ENCODE data around the gene AUTS2.

The AUTS2 gene

DNA sequence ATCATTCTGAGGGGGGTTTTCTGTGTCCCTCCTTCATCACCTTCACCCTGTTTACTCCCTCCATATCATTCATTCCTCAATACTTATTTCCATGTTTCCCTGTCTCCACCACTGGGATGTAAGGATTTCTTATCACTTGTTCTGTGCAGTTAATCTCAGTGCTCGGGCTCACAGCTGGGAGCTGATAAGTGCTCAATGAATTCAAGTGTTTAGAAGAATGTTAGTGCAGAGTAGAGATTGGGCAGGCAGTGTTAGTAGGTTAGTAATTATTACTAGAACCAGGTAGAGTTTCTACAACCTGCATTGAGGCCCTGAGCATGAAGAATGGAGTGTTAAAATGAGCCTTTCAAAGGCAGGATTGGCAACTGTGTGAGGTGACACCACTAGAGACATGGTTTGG is 458.1 kb downstream of the AUTS2 start:
- DNase-seq: no peak
- H3K36me3 Mint-ChIP-seq: no peaks in the 10 kb centered on the region
- no peaks in the 10 kb centered on the region for H3K27me3 Mint-ChIP-seq
- no peak overlapping the region for H3K4me3 Mint-ChIP-seq
- no peak for ATAC-seq (replicated peaks)
- no peak overlapping the region for H3K27ac Mint-ChIP-seq
- H3K4me1 Mint-ChIP-seq: peaks cover 3 to 13% of the 10 kb centered on the region in 2 donors
- no peaks in the 10 kb centered on the region for H3K9me3 Mint-ChIP-seq

DNA sequence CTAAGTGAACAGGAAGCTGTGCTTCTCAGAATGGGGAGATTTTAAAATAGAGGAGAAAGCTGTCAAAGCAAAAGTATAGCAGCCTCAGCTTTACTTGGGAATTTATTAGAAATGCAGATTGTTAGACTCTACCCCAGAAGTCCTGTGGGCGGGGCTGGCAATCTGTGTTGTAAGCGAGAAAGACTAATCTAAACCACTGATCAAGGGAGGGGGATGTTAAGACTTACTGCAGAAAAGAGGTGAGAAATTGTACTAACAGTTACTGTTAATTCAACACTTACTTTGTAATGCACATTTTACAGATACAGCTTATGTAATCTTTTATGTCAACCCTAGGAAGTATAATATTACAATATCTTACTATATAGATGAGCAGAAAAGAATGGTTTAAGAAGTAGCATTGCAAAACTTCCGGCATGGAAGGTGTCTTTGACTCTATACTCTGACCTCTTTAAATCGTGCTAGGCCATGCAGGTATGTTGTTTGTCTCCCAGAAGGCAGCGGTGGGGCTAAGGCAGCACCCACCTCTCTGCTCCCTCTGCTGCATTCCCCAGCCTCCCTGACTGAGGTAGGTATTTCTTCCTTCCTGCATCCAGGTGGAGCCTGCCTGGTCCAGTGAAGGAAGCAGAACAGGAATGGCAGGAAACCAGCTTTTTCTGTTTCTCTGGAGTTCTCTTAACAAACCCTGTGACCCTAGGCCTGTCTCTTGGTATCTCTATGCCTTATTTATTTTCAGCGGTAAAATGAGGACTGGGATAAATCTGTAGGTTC is 462.2 kb downstream of the AUTS2 start:
- Mint-ChIP-seq H3K27me3 (no peaks in the 10 kb centered on the region), H3K27ac (peak overlapping the region; percentile 69), H3K9me3 (peaks cover 0 to 2% of the 10 kb centered on the region in 2 donors), H3K4me3 (no peak overlapping the region), H3K4me1 (peaks cover 8 to 20% of the 10 kb centered on the region in 2 donors), H3K36me3 (peaks cover 0 to 3% of the 10 kb centered on the region in 2 donors)
- ATAC-seq (replicated peaks): no peak
- no peak for DNase-seq

DNA sequence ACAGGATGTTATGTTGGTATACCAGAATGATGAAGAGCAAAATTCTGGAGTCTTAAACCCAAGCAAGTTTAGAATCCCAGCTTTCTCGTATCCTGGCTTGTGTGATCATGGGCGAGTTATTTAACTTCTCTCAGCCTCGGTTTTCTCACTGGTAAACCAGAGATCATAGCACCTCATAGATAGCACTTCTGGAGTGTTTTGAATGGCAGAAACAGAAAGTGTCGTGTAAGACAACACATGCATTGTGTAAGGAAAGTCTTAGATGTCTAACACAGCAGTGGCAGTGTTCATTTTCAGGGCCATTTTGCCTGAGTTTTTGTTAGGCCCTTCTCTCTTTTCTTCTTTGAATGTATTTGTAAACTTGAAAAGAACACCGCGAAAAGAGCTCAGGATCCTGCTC is 465.1 kb downstream of the AUTS2 start:
- DNase-seq (no peak), ATAC-seq (replicated peaks) (no peak)
- peaks cover 0 to 3% of the 10 kb centered on the region in 2 donors for H3K36me3 Mint-ChIP-seq
- H3K27me3 Mint-ChIP-seq: no peaks in the 10 kb centered on the region
- H3K9me3 Mint-ChIP-seq: peaks cover 0 to 2% of the 10 kb centered on the region in 2 donors
- no peak overlapping the region for H3K27ac Mint-ChIP-seq
- H3K4me1 Mint-ChIP-seq: peaks cover 8 to 20% of the 10 kb centered on the region in 2 donors
- no peak overlapping the region for H3K4me3 Mint-ChIP-seq

DNA sequence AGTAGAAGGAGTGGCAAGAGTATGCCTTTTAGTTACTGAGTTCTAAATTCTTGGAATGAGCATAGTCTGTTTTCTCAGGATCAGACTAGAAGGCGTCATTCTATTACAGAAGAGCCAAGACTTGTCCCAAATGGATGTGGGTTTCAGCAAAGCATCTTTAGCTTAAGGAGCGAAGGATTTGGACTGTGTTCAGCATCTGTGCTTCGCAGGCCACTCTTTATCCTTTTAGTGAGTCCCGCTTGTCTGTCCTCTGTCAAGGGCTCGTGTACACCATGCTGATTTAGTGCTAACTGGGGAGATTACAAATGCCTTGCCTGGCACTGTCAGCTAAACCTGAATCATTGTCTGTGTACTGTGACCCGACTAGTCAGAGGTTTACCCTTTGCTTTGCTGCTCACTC is 465.7 kb downstream of the AUTS2 start:
- H3K27ac Mint-ChIP-seq: no peak overlapping the region
- H3K9me3 Mint-ChIP-seq: peaks cover 0 to 2% of the 10 kb centered on the region in 2 donors
- H3K4me3 Mint-ChIP-seq: no peak overlapping the region
- no peak for DNase-seq
- peaks cover 0 to 3% of the 10 kb centered on the region in 2 donors for H3K36me3 Mint-ChIP-seq
- H3K27me3 Mint-ChIP-seq: no peaks in the 10 kb centered on the region
- no peak for ATAC-seq (replicated peaks)
- H3K4me1 Mint-ChIP-seq: peaks cover 8 to 20% of the 10 kb centered on the region in 2 donors

DNA sequence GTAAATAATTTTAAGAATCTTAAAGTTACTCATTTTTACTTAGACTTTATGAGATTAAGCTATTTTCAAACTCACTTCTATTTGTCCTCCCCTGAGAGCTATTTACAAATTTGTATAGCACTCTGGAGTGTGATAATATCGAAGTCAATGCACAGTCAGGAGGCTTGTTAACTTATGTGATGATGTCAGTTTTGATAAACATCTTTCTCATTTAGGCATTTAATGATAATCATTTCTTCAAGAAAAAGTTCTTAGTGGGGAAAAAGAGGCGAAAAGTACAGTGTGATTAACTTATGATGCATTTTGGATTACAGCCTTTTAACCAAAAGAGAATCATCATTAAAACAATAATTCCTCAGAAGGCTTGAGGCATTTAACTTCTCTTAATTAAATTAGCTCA is 468.6 kb downstream of the AUTS2 start:
- no peak overlapping the region for H3K4me3 Mint-ChIP-seq
- no peak for ATAC-seq (replicated peaks)
- no peak overlapping the region for H3K27ac Mint-ChIP-seq
- peaks cover 0 to 3% of the 10 kb centered on the region in 2 donors for H3K36me3 Mint-ChIP-seq
- peaks cover 8 to 33% of the 10 kb centered on the region in 2 donors for H3K4me1 Mint-ChIP-seq
- DNase-seq: no peak
- peaks cover 0 to 2% of the 10 kb centered on the region in 2 donors for H3K9me3 Mint-ChIP-seq
- H3K27me3 Mint-ChIP-seq: no peaks in the 10 kb centered on the region

DNA sequence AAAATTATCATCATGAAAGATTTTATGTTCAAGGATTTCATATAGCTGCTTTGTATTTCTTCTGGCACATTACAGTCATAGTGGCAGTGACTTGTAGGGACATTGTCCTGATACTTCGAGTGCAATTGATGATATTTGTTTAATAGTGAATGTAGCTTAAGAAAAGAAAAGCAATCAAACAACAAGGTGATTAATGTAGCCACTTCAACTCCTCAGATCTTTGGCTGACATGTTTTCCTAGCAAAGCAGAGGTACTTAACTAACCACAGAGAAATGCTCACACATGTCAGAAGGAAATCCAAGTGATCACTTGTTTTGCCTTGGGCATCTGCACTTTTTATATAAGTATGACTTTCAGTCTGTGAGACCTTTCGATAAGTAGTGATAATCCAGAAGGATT is 470.3 kb downstream of the AUTS2 start:
- DNase-seq: no peak
- H3K4me1 Mint-ChIP-seq: peaks cover 8 to 30% of the 10 kb centered on the region in 2 donors
- no peak overlapping the region for H3K4me3 Mint-ChIP-seq
- H3K27me3 Mint-ChIP-seq: no peaks in the 10 kb centered on the region
- no peaks in the 10 kb centered on the region for H3K36me3 Mint-ChIP-seq
- no peaks in the 10 kb centered on the region for H3K9me3 Mint-ChIP-seq
- no peak overlapping the region for H3K27ac Mint-ChIP-seq
- no peak for ATAC-seq (replicated peaks)

DNA sequence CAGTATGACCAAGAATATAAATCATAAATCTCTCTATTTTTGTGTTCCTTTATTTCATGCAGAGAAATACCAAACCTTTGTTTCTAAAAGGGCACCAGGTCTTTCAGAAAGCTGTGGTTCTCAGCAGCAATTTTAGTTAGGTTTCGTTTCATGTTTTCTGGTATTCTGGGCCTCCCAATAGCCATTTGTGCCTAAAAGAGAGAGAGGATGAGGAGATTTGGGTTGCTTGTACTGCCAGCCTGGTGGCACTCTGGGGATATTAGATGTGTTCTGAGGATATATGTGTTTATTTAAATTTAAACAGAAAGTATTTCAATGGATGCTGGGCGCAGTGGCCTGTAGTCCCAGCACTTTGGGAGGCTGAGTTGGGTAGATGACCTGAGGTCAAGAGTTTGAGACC is 471.7 kb downstream of the AUTS2 start:
- H3K27ac Mint-ChIP-seq: no peak overlapping the region
- DNase-seq: no peak
- H3K4me3 Mint-ChIP-seq: no peak overlapping the region
- H3K36me3 Mint-ChIP-seq: no peaks in the 10 kb centered on the region
- H3K9me3 Mint-ChIP-seq: peaks cover 0 to 2% of the 10 kb centered on the region in 2 donors
- H3K27me3 Mint-ChIP-seq: no peaks in the 10 kb centered on the region
- peaks cover 8 to 29% of the 10 kb centered on the region in 2 donors for H3K4me1 Mint-ChIP-seq
- ATAC-seq (replicated peaks): no peak

DNA sequence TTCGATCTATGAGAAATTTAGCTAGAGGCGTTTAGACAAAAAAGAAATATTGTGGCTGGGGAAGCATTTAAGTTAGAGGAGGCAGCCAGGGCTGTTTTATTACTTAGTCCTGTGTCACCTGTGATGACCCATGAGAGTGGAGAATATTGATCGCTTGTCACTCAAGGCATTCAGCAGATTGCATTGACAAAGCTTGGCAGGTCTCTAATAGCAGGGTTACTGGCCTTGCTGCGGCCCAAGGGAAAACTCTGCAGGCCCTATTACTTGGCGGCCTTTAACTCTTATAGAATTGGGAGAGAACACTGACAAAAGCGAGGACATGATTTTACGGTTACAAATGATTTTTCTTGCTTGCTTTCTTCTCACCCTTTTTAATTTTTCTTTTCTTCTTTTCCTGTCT is 473.5 kb downstream of the AUTS2 start:
- Mint-ChIP-seq H3K27ac (no peak overlapping the region), H3K9me3 (peaks cover 0 to 2% of the 10 kb centered on the region in 2 donors), H3K4me3 (no peak overlapping the region), H3K36me3 (no peaks in the 10 kb centered on the region), H3K27me3 (no peaks in the 10 kb centered on the region), H3K4me1 (peaks cover 10 to 33% of the 10 kb centered on the region in 2 donors)
- ATAC-seq (replicated peaks): no peak
- no peak for DNase-seq

DNA sequence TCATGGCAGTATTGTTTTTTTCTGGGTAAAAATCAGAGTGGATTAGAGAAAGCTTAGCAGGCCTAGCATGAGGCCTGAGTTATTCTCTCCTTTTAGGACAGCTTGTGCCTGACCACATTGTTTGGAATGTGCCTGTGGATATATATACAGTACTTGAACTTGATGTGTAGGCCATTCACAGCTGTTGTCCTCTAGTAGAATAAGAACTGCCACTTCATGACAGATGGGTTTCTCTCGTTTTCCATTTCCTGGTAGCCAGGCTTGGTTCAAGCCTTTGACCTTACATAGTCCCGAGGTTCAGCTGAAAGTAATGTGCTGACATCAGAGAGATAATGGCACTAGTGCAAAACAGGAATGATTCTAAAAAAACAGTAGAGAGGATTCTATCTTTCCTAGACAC is 473.9 kb downstream of the AUTS2 start:
- DNase-seq: no peak
- H3K27me3 Mint-ChIP-seq: no peaks in the 10 kb centered on the region
- ATAC-seq (replicated peaks): no peak
- peaks cover 0 to 2% of the 10 kb centered on the region in 2 donors for H3K9me3 Mint-ChIP-seq
- no peak overlapping the region for H3K4me3 Mint-ChIP-seq
- peaks cover 10 to 33% of the 10 kb centered on the region in 2 donors for H3K4me1 Mint-ChIP-seq
- no peaks in the 10 kb centered on the region for H3K36me3 Mint-ChIP-seq
- no peak overlapping the region for H3K27ac Mint-ChIP-seq

DNA sequence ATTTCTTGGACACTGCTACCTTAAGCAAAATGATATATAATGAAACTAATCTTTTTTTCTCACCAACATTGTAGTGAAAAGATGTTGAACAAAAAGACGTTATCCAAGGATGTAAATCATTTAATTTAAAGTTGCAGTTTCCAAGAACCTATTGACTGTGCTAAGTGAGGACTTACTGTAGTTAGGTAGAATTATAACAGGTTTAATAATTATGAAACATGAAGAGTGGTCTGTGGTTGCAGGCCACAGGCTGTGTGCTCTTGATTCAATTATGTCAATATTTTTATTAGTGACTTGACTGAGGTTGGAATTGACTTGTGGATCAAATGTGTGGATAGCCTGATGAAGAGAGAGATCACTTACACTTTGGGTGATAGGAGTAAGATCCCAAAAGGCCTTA is 478.1 kb downstream of the AUTS2 start:
- ATAC-seq (replicated peaks) (no peak), DNase-seq (no peak)
- H3K4me1 Mint-ChIP-seq: peaks cover 8 to 31% of the 10 kb centered on the region in 2 donors
- peaks cover 0 to 2% of the 10 kb centered on the region in 2 donors for H3K9me3 Mint-ChIP-seq
- peaks cover 4 to 6% of the 10 kb centered on the region in 2 donors for H3K36me3 Mint-ChIP-seq
- no peak overlapping the region for H3K4me3 Mint-ChIP-seq
- no peaks in the 10 kb centered on the region for H3K27me3 Mint-ChIP-seq
- no peak overlapping the region for H3K27ac Mint-ChIP-seq

DNA sequence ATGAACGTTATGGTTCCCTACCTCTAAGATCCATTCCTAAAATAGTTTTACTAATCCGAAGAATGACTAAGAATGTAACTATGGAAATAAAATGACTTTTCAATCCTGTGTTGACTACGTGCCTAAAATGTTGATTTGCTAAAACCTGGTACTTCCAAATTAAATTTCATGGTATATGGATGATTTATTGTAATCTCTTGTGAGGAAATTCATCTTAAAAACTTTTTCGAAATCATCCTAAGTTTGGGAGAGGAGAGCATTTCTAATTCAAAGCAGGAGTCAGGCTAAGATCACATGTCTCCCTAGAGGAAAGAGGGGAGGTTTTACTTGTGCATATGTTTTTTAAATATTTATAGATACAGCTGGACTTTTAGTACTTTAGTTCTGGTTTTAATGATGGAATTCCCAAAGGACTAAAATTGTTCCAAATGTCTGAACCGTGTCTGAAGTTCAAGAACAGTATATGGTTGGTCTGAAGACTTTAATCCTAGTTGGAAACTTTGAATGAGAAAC is 483.9 kb downstream of the AUTS2 start:
- Mint-ChIP-seq H3K36me3 (peaks cover 5 to 6% of the 10 kb centered on the region in 2 donors), H3K27me3 (no peaks in the 10 kb centered on the region), H3K4me3 (no peak overlapping the region), H3K9me3 (no peaks in the 10 kb centered on the region), H3K27ac (no peak overlapping the region), H3K4me1 (peaks cover 4 to 18% of the 10 kb centered on the region in 2 donors)
- ATAC-seq (replicated peaks) (no peak), DNase-seq (no peak)

DNA sequence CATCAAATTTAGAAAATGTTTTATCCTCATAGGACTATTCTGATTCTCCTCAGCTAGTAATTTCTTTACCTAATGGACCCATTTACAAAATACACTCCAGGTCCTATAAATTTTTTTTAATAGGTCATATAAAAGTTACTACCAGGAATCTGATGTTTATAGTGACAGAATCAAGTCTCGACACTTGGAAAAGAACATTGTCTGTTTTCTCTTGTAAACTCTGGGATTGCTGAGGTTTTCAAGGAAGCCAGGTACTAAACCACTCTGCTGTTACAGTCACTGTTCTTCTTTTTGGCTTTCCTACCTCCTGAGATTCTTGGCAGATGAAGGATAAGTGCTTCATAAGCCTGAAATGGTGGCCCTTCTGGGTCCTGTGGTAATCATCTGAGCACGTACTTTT is 493.1 kb downstream of the AUTS2 start:
- Mint-ChIP-seq H3K9me3 (peaks cover 0 to 5% of the 10 kb centered on the region in 2 donors), H3K27me3 (no peaks in the 10 kb centered on the region), H3K4me3 (no peak overlapping the region), H3K36me3 (peaks cover 3 to 7% of the 10 kb centered on the region in 2 donors), H3K4me1 (no peaks in the 10 kb centered on the region), H3K27ac (no peak overlapping the region)
- DNase-seq: no peak
- no peak for ATAC-seq (replicated peaks)

DNA sequence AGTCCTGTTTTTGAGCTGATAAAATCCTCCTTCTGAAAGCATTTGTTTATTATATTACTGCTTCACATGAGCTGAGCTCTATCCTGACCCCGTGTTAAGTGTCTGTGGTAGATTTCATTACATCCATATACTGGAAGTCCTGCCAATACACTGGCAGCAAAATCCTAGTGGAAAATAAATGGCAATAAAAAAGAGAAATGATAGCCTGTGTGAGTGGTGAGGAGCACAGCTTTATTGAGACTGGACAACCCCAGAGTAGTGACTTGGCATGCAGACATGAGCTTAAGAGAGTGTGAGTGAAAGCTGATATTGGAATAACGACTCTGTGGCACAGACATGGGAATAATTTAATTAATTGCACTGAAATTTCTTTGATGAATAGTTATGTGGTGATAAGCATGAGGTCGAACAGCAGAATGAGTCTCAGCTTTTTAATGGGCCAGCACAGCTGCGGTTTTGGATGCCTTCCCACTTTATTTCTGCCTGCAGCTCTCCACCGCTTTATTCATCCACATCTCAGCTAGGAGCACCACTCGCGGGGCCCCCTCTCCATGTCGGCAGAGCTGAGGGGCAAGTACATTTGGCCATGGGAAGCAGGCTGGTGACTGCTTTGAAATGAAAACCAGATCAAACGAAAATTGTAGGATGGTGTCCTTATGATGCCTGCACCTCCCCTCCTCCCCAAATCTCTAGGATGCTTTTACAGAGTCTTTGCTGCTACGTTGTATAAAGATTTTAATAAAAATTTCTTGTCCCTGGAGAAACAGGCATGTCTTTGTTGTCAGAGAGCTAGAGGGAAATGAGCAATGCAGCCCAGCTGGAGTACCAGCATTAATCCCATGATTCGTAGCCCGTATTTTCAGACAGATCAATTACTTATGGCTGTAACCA is 494.3 kb downstream of the AUTS2 start:
- DNase-seq: no peak
- no peaks in the 10 kb centered on the region for H3K27me3 Mint-ChIP-seq

DNA sequence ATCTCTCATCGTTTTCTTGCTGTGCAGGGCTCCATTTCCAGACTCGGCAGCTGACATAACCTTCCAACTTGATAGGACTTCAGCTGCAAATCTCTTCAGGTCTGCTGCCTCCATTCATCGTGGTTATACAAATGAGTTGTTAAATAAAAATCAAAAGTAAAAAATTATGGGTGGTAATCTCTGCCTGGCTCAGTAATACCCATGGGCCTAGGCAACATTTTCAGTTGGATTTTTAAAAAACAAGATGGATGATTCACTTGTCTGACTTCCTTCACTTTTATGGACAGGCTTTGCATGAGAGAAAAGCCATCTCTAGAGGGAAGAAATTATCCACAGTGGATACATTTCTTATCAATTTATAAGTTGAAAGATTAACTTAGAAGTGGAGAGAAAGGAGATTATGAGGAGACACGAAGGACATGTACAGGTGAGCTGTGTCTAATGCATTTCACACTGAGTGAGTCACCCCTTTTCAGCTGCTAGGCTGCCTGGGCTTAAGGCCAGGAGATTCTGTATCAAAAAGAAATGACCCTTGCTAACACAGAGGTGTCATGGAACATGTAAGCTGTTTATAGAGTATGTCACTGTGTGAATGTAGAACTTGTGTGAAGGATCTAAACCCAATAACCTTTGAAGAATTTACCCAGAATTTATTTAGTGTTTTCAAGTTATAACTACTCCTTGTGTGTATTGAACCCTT is 495.1 kb downstream of the AUTS2 start:
- H3K36me3 Mint-ChIP-seq: peaks cover 2 to 5% of the 10 kb centered on the region in 2 donors
- no peak for ATAC-seq (replicated peaks)
- no peaks in the 10 kb centered on the region for H3K4me1 Mint-ChIP-seq
- H3K9me3 Mint-ChIP-seq: peaks cover 0 to 1% of the 10 kb centered on the region in 2 donors
- H3K4me3 Mint-ChIP-seq: no peak overlapping the region
- H3K27me3 Mint-ChIP-seq: no peaks in the 10 kb centered on the region
- no peak overlapping the region for H3K27ac Mint-ChIP-seq
- no peak for DNase-seq

More for the DNA sequence above, 494.3 kb downstream of the AUTS2 start:
- Mint-ChIP-seq H3K4me3 (no peak overlapping the region), H3K36me3 (peaks cover 3 to 7% of the 10 kb centered on the region in 2 donors), H3K9me3 (peaks cover 0 to 3% of the 10 kb centered on the region in 2 donors), H3K4me1 (no peaks in the 10 kb centered on the region), H3K27ac (no peak overlapping the region)
- ATAC-seq (replicated peaks): no peak
